DND-41 (cell line): Measurements from ENCODE around the gene CDC42EP2.

Experiments used
- CTCF ChIP-seq: IDR thresholded peaks from 2 replicates; pipeline ENCODE4 v1.5.1; 2012; ENCODE audit warnings: borderline replicate concordance, low read length, moderate library complexity, mild to moderate bottlenecking; ENCODE audit not compliant: poor library complexity, severe bottlenecking; ENCODE audit errors: extremely low read depth
- EZH2 ChIP-seq: IDR thresholded peaks from 3 replicates; pipeline ENCODE4 v1.6.1; 2012; ENCODE audit warnings: borderline replicate concordance, low read depth, mild to moderate bottlenecking, moderate library complexity, low read length, inconsistent platforms; ENCODE audit not compliant: severe bottlenecking

- no peak for TF ChIP-seq CTCF
- no peak for TF ChIP-seq EZH2
Measured at GRCh38 chr11:65298131-65298535, 16.5 kb upstream of the CDC42EP2 start.
